HL-60 (cell line): ENCODE data around the gene VPS18.

Experiments used
- DNase-seq, 2 experiments: peaks; one replicate each; pipeline ENCODE4 v3.0.0-alpha.2; 2010 to 2020; ENCODE audit warnings: low read depth in 1 of 2, low spot score in 1 of 2
- H3K27ac ChIP-seq: fragments of 250-450 bp; sonication (Bioruptor Pico); replicated peaks from 2 replicates; pipeline ENCODE4 v1.5.1; 2020; ENCODE audit warnings: mild to moderate bottlenecking, moderate library complexity
- H3K27me3 ChIP-seq: fragments of 250-450 bp; sonication (Bioruptor Pico); 2 replicates; pipeline ENCODE4 v1.5.1; 2021; ENCODE audit warnings: mild to moderate bottlenecking, moderate library complexity; ENCODE audit not compliant: insufficient read depth, poor library complexity, severe bottlenecking
- H3K4me3 ChIP-seq: replicated peaks from 2 replicates; pipeline ENCODE4 v1.5.1; 2011; ENCODE audit warnings: mild to moderate bottlenecking, control low read depth, low read length; ENCODE audit not compliant: insufficient read depth
- GABPA ChIP-seq: IDR thresholded peaks from 2 replicates; pipeline ENCODE4 v1.6.1; 2012; ENCODE audit warnings: low read depth
- POLR2AphosphoS5 ChIP-seq: IDR thresholded peaks from 2 replicates; pipeline ENCODE4 v1.6.1; 2012; ENCODE audit warnings: low read depth
- SPI1 ChIP-seq: IDR thresholded peaks from 2 replicates; pipeline ENCODE4 v1.6.1; 2012; ENCODE audit warnings: low read depth, mild to moderate bottlenecking, borderline replicate concordance
- TF ChIP-seq, protein P1 (sequence below): IDR thresholded peaks from one replicate; pipeline ENCODE4 v1.5.1; 2011; ENCODE audit warnings: low read length, control low read depth, inconsistent platforms; ENCODE audit not compliant: insufficient read depth
- TF ChIP-seq, protein P2 (sequence below): IDR thresholded peaks from 2 replicates; pipeline ENCODE4 v1.6.1; 2012; ENCODE audit warnings: low read depth; ENCODE audit not compliant: insufficient replicate concordance

Gene VPS18

DNA sequence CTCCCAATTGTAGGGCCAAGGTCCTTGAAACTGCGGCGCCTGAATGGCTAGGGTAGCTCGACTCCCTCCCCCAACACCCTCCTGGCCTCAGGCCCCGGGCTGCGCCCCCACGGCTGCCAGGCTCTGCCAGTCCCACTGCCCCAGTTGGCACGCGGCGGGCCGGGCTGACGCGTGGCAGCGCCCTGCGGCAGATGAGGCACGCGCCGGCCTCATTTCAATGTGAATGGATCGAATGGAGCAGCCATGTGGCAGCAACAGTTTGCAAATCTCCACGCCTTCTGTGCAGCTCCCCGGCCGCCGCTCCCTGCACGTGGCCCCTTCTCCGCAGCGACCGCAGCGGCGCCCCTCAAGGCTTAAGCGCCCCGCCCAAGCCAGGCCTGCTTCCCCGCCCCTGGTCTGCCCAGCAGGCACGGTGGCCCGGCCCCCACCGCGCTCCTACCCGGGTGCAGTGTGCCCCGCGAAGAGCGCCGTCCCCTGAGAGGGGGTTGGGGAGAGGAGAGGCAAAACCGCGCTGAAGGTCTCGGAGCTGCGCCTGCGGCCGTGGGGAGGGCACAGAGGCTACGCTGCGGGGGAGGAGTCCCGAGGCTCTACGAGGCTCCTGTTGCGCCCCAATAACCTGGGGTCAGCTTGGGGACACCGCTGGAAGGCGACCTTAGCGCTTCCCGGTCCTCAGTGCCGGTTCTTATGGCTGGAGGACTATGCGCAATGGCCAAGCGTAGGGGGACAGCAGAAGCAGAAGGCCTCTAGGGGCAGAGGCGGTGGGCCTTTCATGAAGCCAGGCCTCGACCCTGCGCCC is 31.8 kb downstream of the VPS18 start:
- no peak overlapping the region for H3K27ac ChIP-seq
- DNase-seq = no peak
- H3K27me3 ChIP-seq = peaks cover 39% of the 10 kb centered on the region

DNA sequence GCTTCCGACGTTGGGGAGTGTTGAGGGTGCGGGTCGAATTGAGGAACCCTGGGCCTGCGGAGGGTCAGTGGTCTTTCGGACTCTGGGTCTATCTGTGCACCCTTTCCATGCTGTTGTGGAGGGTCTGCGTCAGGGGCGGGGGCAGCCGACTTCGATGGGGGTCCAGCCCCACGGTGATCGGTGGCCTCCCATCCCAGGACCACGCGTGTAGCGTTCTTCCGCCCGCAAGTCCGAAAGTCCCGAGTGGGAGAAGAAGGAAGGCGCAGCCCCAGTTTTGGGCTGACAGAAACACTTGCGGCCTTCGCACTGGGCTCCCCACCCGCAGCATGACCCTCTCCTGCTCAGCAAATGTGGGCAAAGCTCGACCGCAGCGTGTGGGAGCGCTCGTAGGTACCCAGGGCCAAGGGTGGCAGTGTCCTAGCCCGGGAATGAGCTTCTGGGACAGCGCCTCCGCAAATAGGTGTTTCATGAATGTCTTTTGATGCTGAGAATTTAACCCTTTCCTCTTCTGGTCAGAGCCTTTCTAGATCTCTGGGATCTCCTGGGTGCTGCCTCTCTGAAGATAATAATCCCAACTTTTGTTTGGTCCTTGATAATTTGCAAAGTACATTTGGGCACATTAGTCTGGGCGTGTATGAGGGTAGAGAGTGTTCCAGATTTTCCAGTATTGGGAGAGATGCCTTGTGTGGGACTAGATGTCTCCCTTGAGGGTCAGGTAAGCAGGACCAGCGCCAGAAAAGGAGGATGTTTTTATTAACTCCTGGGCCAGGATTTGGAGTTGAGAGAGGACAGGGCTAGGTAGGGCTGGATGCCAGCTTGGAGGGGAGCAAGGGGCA is 32.6 kb downstream of the VPS18 start:
- TF ChIP-seq, protein P1, sequence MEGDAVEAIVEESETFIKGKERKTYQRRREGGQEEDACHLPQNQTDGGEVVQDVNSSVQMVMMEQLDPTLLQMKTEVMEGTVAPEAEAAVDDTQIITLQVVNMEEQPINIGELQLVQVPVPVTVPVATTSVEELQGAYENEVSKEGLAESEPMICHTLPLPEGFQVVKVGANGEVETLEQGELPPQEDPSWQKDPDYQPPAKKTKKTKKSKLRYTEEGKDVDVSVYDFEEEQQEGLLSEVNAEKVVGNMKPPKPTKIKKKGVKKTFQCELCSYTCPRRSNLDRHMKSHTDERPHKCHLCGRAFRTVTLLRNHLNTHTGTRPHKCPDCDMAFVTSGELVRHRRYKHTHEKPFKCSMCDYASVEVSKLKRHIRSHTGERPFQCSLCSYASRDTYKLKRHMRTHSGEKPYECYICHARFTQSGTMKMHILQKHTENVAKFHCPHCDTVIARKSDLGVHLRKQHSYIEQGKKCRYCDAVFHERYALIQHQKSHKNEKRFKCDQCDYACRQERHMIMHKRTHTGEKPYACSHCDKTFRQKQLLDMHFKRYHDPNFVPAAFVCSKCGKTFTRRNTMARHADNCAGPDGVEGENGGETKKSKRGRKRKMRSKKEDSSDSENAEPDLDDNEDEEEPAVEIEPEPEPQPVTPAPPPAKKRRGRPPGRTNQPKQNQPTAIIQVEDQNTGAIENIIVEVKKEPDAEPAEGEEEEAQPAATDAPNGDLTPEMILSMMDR = no peak
- no peak overlapping the region for H3K4me3 ChIP-seq
- H3K27ac ChIP-seq = no peak overlapping the region
- peaks cover 39% of the 10 kb centered on the region for H3K27me3 ChIP-seq
- no peak for DNase-seq

More for the DNA sequence above, 31.8 kb downstream of the VPS18 start:
- TF ChIP-seq SPI1 (no peak), POLR2AphosphoS5 (no peak), GABPA (no peak)
- TF ChIP-seq, protein P1 = no peak
- TF ChIP-seq, protein P2, sequence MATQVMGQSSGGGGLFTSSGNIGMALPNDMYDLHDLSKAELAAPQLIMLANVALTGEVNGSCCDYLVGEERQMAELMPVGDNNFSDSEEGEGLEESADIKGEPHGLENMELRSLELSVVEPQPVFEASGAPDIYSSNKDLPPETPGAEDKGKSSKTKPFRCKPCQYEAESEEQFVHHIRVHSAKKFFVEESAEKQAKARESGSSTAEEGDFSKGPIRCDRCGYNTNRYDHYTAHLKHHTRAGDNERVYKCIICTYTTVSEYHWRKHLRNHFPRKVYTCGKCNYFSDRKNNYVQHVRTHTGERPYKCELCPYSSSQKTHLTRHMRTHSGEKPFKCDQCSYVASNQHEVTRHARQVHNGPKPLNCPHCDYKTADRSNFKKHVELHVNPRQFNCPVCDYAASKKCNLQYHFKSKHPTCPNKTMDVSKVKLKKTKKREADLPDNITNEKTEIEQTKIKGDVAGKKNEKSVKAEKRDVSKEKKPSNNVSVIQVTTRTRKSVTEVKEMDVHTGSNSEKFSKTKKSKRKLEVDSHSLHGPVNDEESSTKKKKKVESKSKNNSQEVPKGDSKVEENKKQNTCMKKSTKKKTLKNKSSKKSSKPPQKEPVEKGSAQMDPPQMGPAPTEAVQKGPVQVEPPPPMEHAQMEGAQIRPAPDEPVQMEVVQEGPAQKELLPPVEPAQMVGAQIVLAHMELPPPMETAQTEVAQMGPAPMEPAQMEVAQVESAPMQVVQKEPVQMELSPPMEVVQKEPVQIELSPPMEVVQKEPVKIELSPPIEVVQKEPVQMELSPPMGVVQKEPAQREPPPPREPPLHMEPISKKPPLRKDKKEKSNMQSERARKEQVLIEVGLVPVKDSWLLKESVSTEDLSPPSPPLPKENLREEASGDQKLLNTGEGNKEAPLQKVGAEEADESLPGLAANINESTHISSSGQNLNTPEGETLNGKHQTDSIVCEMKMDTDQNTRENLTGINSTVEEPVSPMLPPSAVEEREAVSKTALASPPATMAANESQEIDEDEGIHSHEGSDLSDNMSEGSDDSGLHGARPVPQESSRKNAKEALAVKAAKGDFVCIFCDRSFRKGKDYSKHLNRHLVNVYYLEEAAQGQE = no peak
- no peak overlapping the region for H3K4me3 ChIP-seq

DNA sequence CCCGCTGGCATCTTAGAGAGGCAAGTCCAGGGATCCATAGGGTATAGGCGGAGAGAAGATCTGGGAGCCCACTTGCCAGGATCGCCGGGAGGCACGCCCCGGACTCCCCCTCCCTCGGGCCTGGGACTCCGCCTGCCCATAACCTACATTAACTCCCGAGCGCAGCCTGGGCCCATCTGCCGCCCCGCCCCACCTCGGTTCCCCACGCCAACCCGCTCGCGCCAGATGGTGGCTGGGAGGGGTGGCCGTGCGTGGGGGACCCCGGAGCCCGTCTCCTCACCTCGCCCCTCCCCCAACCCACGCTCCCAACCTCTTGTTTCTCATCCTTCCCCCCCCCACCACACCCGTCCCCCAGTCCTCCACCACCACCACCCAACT is 33.2 kb downstream of the VPS18 start:
- no peak for DNase-seq
- Histone ChIP-seq H3K4me3 (no peak overlapping the region), H3K27me3 (peaks cover 39% of the 10 kb centered on the region), H3K27ac (no peak overlapping the region)
- TF ChIP-seq SPI1 = no peak
- no peak for TF ChIP-seq POLR2AphosphoS5
- TF ChIP-seq, protein P2 = no peak
- no peak for TF ChIP-seq GABPA
- TF ChIP-seq, protein P1 = no peak
